HepG2 (cell line): Measurements from ENCODE around the gene EFEMP2. TPM values are rescaled to one million over a fixed set of nuclear protein-coding genes. Genes with fewer than 3 reads are reported as not detected.

Experiments used
- ARNTL ChIP-seq: sonication (generic); formaldehyde crosslinking; IDR thresholded peaks from 2 replicates; pipeline ENCODE4 v1.4.0; 2020; ENCODE audit warnings: mild to moderate bottlenecking, missing genetic modification reagents
- MBD4 ChIP-seq: IDR thresholded peaks from 2 replicates; pipeline ENCODE4 v1.6.1; 2012; ENCODE audit warnings: low read length, inconsistent platforms, borderline replicate concordance
- NONO ChIP-seq, 2 experiments: fragments of 450-650 bp in 1 of 2; sonication (generic) in 1 of 2; formaldehyde crosslinking in 1 of 2; IDR thresholded peaks in 1 of 2; conservative IDR thresholded peaks in 1 of 2; 2 replicates each; pipeline versions ENCODE4 v1.6.1 to v1.8.0; 2017 to 2022; ENCODE audit warnings: mild to moderate bottlenecking in 1 of 2, missing genetic modification reagents in 1 of 2, moderate library complexity in 1 of 2
- RFXANK ChIP-seq: IDR thresholded peaks from 2 replicates; pipeline ENCODE4 v1.6.1; 2016
- RXRB ChIP-seq: IDR thresholded peaks from 2 replicates; pipeline ENCODE4 v1.6.1; 2016; ENCODE audit warnings: borderline replicate concordance, missing genetic modification reagents, missing compliant biosample characterization
- ZBTB26 ChIP-seq: IDR thresholded peaks from 2 replicates; pipeline ENCODE4 v1.6.1; 2016; ENCODE audit warnings: missing compliant biosample characterization, missing genetic modification reagents, borderline replicate concordance
- ZBTB4 ChIP-seq: sonication (generic); formaldehyde crosslinking; IDR thresholded peaks from 2 replicates; pipeline ENCODE4 v1.4.0; 2020; ENCODE audit warnings: missing genetic modification reagents, mild to moderate bottlenecking, borderline replicate concordance
- ZMYM2 ChIP-seq: sonication (generic); formaldehyde crosslinking; IDR thresholded peaks from 2 replicates; pipeline ENCODE4 v1.8.0; 2022; ENCODE audit warnings: mild to moderate bottlenecking, missing genetic modification reagents
- ZNF256 ChIP-seq: sonication (generic); formaldehyde crosslinking; conservative IDR thresholded peaks from 2 replicates; pipeline ENCODE4 v1.4.0; 2020; ENCODE audit warnings: missing genetic modification reagents
- ZNF430 ChIP-seq: sonication (generic); formaldehyde crosslinking; IDR thresholded peaks from 2 replicates; pipeline ENCODE4 v1.9.0; 2021; ENCODE audit warnings: mild to moderate bottlenecking, missing genetic modification reagents
- ZNF547 ChIP-seq: sonication (generic); formaldehyde crosslinking; IDR thresholded peaks from 2 replicates; pipeline ENCODE4 v1.5.1; 2020; ENCODE audit warnings: mild to moderate bottlenecking, missing genetic modification reagents
- polyA plus RNA-seq, 8 experiments: library from polyadenylated mRNA; depleted of rRNA in 3 of 8; stranded (reverse) in 7 of 8; unstranded in 1 of 8; fragments of >200 nt; fragmentation: Illumina TruSeq in 4 of 8; extraction: Trizol in 4 of 8; gene quantifications; 2 replicates each; pipeline versions ENCODE4 v1.2.1 to v1.2.3, GENCODE V29; 2011 to 2016; ENCODE audit warnings: low read depth in 4 of 8, missing spikeins in 1 of 8, mixed read lengths in 1 of 8; ENCODE audit not compliant: insufficient read depth in 1 of 8
- total RNA-seq, 5 experiments: library from RNA; depleted of rRNA; stranded (reverse); fragments of >200 nt; fragmentation: Illumina TruSeq; extraction: Trizol; gene quantifications; 2 replicates each; pipeline ENCODE4 v1.2.3, GENCODE V29; 2016; ENCODE audit warnings: low read depth in 1 of 5
- TF ChIP-seq, protein P1 (sequence below): sonication (generic); formaldehyde crosslinking; IDR thresholded peaks from 2 replicates; pipeline ENCODE4 v1.4.0; 2020; ENCODE audit warnings: missing genetic modification reagents, mild to moderate bottlenecking, borderline replicate concordance
- TF ChIP-seq, protein P2 (sequence below): sonication (generic); formaldehyde crosslinking; IDR thresholded peaks from 2 replicates; pipeline ENCODE4 v1.5.0; 2020; ENCODE audit warnings: missing genetic modification reagents
- TF ChIP-seq, protein P3 (sequence below): sonication (generic); formaldehyde crosslinking; IDR thresholded peaks from 2 replicates; pipeline ENCODE4 v1.4.0; 2020; ENCODE audit warnings: missing genetic modification reagents
- TF ChIP-seq, protein P4 (sequence below): sonication (generic); formaldehyde crosslinking; IDR thresholded peaks from 2 replicates; pipeline ENCODE4 v1.5.1; 2020; ENCODE audit warnings: missing genetic modification reagents, mild to moderate bottlenecking, borderline replicate concordance

Gene EFEMP2
- total and polyA plus RNA-seq, 2 of the 13 experiments (the other 11 are each of a cell fraction or from before 2014, with no cell fraction given), result 7.4 to 29.7 TPM

DNA sequence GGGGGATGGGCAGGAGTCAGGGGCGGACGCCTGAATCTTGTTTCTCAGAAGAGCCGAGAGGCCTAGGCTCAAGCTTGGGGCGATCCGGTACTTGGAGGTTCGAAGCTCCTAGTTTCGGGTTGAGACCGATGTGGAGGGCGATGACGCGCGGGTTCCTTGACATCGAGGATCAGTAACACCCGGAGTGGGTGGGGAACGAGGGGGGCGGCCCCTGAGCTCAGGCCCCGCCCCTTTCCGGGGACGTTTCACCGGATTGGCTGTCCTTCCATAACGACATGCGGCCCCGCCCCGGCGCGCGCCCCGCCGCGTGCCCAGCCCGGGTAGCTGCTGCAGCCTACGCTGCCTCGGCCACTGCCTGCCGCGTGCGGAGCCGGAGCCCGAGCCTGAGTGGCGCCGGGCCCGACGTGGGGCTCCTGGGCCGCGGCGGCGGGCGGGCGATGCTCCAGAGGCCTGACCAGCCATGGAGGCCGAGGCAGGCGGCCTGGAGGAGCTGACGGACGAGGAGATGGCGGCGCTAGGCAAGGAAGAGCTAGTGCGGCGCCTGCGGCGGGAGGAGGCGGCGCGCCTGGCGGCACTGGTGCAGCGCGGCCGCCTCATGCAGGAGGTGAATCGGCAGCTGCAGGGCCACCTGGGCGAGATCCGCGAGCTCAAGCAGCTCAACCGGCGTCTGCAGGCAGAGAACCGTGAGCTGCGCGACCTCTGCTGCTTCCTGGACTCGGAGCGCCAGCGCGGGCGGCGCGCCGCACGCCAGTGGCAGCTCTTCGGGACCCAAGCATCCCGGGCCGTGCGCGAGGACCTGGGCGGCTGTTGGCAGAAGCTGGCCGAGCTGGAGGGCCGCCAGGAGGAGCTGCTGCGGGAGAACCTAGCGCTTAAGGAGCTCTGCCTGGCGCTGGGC is 18.0 kb upstream of the EFEMP2 start, which contains the start of gene CCDC85B (continued):
- TF ChIP-seq ZNF430 (peak; percentile 79; the same call in 1 of the 2 replicates), RFXANK (CRISPR knock-in tag) (no peak), ZBTB26 (CRISPR knock-in tag) (no peak), ARNTL (CRISPR knock-in tag) (peak; percentile 99), NONO (IDR thresholded peaks at IDR 0.05) (no peak), NONO (CRISPR knock-in tag; conservative IDR thresholded peaks at IDR 0.05) (peak; percentile 87), ZNF256 (no peak), ZNF547 (CRISPR knock-in tag) (peak; percentile 85), RXRB (no peak), MBD4 (no peak), ZBTB4 (CRISPR knock-in tag) (no peak), ZMYM2 (CRISPR knock-in tag) (no peak)
- TF ChIP-seq, protein P1, sequence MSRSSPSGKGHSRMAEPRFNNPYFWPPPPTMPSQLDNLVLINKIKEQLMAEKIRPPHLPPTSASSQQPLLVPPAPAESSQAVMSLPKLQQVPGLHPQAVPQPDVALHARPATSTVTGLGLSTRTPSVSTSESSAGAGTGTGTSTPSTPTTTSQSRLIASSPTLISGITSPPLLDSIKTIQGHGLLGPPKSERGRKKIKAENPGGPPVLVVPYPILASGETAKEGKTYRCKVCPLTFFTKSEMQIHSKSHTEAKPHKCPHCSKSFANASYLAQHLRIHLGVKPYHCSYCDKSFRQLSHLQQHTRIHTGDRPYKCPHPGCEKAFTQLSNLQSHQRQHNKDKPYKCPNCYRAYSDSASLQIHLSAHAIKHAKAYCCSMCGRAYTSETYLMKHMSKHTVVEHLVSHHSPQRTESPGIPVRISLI (CRISPR knock-in tag), result no peak
- TF ChIP-seq, protein P2, sequence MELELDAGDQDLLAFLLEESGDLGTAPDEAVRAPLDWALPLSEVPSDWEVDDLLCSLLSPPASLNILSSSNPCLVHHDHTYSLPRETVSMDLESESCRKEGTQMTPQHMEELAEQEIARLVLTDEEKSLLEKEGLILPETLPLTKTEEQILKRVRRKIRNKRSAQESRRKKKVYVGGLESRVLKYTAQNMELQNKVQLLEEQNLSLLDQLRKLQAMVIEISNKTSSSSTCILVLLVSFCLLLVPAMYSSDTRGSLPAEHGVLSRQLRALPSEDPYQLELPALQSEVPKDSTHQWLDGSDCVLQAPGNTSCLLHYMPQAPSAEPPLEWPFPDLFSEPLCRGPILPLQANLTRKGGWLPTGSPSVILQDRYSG, result peak; percentile 90; the same call in 1 of the 2 replicates
- TF ChIP-seq, protein P3, sequence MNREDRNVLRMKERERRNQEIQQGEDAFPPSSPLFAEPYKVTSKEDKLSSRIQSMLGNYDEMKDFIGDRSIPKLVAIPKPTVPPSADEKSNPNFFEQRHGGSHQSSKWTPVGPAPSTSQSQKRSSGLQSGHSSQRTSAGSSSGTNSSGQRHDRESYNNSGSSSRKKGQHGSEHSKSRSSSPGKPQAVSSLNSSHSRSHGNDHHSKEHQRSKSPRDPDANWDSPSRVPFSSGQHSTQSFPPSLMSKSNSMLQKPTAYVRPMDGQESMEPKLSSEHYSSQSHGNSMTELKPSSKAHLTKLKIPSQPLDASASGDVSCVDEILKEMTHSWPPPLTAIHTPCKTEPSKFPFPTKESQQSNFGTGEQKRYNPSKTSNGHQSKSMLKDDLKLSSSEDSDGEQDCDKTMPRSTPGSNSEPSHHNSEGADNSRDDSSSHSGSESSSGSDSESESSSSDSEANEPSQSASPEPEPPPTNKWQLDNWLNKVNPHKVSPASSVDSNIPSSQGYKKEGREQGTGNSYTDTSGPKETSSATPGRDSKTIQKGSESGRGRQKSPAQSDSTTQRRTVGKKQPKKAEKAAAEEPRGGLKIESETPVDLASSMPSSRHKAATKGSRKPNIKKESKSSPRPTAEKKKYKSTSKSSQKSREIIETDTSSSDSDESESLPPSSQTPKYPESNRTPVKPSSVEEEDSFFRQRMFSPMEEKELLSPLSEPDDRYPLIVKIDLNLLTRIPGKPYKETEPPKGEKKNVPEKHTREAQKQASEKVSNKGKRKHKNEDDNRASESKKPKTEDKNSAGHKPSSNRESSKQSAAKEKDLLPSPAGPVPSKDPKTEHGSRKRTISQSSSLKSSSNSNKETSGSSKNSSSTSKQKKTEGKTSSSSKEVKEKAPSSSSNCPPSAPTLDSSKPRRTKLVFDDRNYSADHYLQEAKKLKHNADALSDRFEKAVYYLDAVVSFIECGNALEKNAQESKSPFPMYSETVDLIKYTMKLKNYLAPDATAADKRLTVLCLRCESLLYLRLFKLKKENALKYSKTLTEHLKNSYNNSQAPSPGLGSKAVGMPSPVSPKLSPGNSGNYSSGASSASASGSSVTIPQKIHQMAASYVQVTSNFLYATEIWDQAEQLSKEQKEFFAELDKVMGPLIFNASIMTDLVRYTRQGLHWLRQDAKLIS (CRISPR knock-in tag), result no peak
- TF ChIP-seq, protein P4, sequence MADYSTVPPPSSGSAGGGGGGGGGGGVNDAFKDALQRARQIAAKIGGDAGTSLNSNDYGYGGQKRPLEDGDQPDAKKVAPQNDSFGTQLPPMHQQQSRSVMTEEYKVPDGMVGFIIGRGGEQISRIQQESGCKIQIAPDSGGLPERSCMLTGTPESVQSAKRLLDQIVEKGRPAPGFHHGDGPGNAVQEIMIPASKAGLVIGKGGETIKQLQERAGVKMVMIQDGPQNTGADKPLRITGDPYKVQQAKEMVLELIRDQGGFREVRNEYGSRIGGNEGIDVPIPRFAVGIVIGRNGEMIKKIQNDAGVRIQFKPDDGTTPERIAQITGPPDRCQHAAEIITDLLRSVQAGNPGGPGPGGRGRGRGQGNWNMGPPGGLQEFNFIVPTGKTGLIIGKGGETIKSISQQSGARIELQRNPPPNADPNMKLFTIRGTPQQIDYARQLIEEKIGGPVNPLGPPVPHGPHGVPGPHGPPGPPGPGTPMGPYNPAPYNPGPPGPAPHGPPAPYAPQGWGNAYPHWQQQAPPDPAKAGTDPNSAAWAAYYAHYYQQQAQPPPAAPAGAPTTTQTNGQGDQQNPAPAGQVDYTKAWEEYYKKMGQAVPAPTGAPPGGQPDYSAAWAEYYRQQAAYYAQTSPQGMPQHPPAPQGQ (CRISPR knock-in tag), result no peak
